Neural cell (in vitro differentiated cells): ENCODE results near the gene JPH2. TPM values are rescaled to one million over a fixed set of nuclear protein-coding genes. Genes with fewer than 3 reads are reported as not detected.

Experiments
- H2AFZ ChIP-seq: fragments of 200-600, 300-800 bp; sonication (generic), shearing (Covaris generic); 2 replicates; pipeline ENCODE4 v1.6.0; 2014; ENCODE audit warnings: low read depth, mild to moderate bottlenecking, antibody characterized with exemption, low read length, moderate library complexity
- H3F3A ChIP-seq: fragments of 200-600 bp; shearing (Covaris generic); 2 replicates; pipeline ENCODE4 v1.6.1; 2016; ENCODE audit warnings: mild to moderate bottlenecking, moderate library complexity, mixed read lengths, antibody characterized with exemption, low read length; ENCODE audit not compliant: insufficient read depth, poor library complexity, severe bottlenecking
- H3K27ac ChIP-seq: fragments of 200-600, 300-800 bp; sonication (generic), shearing (Covaris generic); 2 replicates; pipeline ENCODE4 v1.5.1; 2014; ENCODE audit warnings: mild to moderate bottlenecking, low read length, moderate library complexity
- H3K27me3 ChIP-seq: fragments of 300-800, 200-600 bp; sonication (generic), shearing (Covaris generic); 2 replicates; pipeline ENCODE4 v1.6.0; 2014; ENCODE audit warnings: mild to moderate bottlenecking, low read depth, low read length, moderate library complexity; ENCODE audit not compliant: insufficient read depth
- H3K36me3 ChIP-seq: fragments of 300-800, 200-600 bp; sonication (generic), shearing (Covaris generic); 2 replicates; pipeline ENCODE4 v1.5.1; 2014; ENCODE audit warnings: mild to moderate bottlenecking, antibody characterized with exemption, low read length, moderate library complexity; ENCODE audit not compliant: insufficient read depth
- H3K4me2 ChIP-seq: fragments of 300-800, 200-600 bp; sonication (generic), shearing (Covaris generic); 2 replicates; pipeline ENCODE4 v1.6.0; 2014; ENCODE audit warnings: mild to moderate bottlenecking, low read length
- H3K4me3 ChIP-seq: fragments of 300-800, 200-600 bp; sonication (generic), shearing (Covaris generic); 2 replicates; pipeline ENCODE4 v1.5.1; 2014; ENCODE audit warnings: mild to moderate bottlenecking, low read length, moderate library complexity
- H3K79me2 ChIP-seq: fragments of 200-600 bp; shearing (Covaris generic); replicated peaks from 2 replicates; pipeline ENCODE4 v1.6.0; 2014; ENCODE audit warnings: mild to moderate bottlenecking, low read length, moderate library complexity; ENCODE audit not compliant: insufficient read depth
- H3K9ac ChIP-seq: fragments of 300-800, 200-600 bp; sonication (generic), shearing (Covaris generic); 2 replicates; pipeline ENCODE4 v1.6.1; 2016; ENCODE audit warnings: mild to moderate bottlenecking, low read length, mixed read lengths
- H3K9me2 ChIP-seq: fragments of 200-600 bp; shearing (Covaris generic); 2 replicates; pipeline ENCODE4 v1.6.1; 2016; ENCODE audit warnings: mild to moderate bottlenecking, low read length, mixed read lengths; ENCODE audit not compliant: insufficient read depth
- H3K9me3 ChIP-seq: fragments of 200-600, 300-800 bp; sonication (generic), shearing (Covaris generic); 2 replicates; pipeline ENCODE4 v1.6.1; 2016; ENCODE audit warnings: mild to moderate bottlenecking, mixed run types, low read length, moderate library complexity, mixed read lengths
- H4K20me1 ChIP-seq: fragments of 200-600 bp; shearing (Covaris generic); 2 replicates; pipeline ENCODE4 v1.6.1; 2016; ENCODE audit warnings: mild to moderate bottlenecking, mixed run types; ENCODE audit not compliant: insufficient read depth
- EP300 ChIP-seq: fragments of 450-650 bp; conservative IDR thresholded peaks from 2 replicates; pipeline ENCODE4 v1.6.1; 2014; ENCODE audit warnings: antibody characterized with exemption, mild to moderate bottlenecking, moderate library complexity; ENCODE audit not compliant: poor library complexity, severe bottlenecking
- EZH2 ChIP-seq: fragments of 200-600, 300-800 bp; shearing (Covaris generic), sonication (generic); IDR thresholded peaks from 2 replicates; pipeline ENCODE4 v1.6.1; 2014; ENCODE audit warnings: antibody characterized with exemption, low read length, borderline replicate concordance, mild to moderate bottlenecking; ENCODE audit not compliant: insufficient read depth, poor library complexity, severe bottlenecking
- MXI1 ChIP-seq: fragments of 450-650 bp; conservative IDR thresholded peaks from 2 replicates; pipeline ENCODE4 v1.6.1; 2014; ENCODE audit warnings: antibody characterized with exemption, mild to moderate bottlenecking; ENCODE audit not compliant: poor library complexity, severe bottlenecking
- POLR2AphosphoS5 ChIP-seq: IDR thresholded peaks from 2 replicates; pipeline ENCODE4 v1.6.1; 2012
- RAD21 ChIP-seq: fragments of 450-650 bp; conservative IDR thresholded peaks from 2 replicates; pipeline ENCODE4 v1.6.1; 2014; ENCODE audit warnings: antibody characterized with exemption, mild to moderate bottlenecking, moderate library complexity
- SMC3 ChIP-seq: fragments of 450-650 bp; conservative IDR thresholded peaks from 2 replicates; pipeline ENCODE4 v1.6.1; 2014; ENCODE audit warnings: antibody characterized with exemption, mild to moderate bottlenecking, moderate library complexity; ENCODE audit not compliant: poor library complexity
- TAF1 ChIP-seq: IDR thresholded peaks from 2 replicates; pipeline ENCODE4 v1.6.1; 2012; ENCODE audit warnings: low read depth
- polyA plus RNA-seq: library from polyadenylated mRNA; depleted of rRNA; stranded (reverse); fragments of >200 nt; gene quantifications from 2 replicates; pipeline ENCODE4 v1.2.3, GENCODE V29; 2014
- TF ChIP-seq, protein P1 (sequence below): fragments of 450-650 bp; IDR thresholded peaks from 2 replicates; pipeline ENCODE4 v1.5.1; 2014; ENCODE audit warnings: antibody characterized with exemption, mild to moderate bottlenecking, moderate library complexity; ENCODE audit not compliant: poor library complexity, severe bottlenecking
- TF ChIP-seq, protein P2 (sequence below): IDR thresholded peaks from 2 replicates; pipeline ENCODE4 v1.6.1; 2012; ENCODE audit warnings: borderline replicate concordance

The JPH2 gene
- polyA plus RNA-seq, 1 donor from 2014 or later, result not detected

DNA sequence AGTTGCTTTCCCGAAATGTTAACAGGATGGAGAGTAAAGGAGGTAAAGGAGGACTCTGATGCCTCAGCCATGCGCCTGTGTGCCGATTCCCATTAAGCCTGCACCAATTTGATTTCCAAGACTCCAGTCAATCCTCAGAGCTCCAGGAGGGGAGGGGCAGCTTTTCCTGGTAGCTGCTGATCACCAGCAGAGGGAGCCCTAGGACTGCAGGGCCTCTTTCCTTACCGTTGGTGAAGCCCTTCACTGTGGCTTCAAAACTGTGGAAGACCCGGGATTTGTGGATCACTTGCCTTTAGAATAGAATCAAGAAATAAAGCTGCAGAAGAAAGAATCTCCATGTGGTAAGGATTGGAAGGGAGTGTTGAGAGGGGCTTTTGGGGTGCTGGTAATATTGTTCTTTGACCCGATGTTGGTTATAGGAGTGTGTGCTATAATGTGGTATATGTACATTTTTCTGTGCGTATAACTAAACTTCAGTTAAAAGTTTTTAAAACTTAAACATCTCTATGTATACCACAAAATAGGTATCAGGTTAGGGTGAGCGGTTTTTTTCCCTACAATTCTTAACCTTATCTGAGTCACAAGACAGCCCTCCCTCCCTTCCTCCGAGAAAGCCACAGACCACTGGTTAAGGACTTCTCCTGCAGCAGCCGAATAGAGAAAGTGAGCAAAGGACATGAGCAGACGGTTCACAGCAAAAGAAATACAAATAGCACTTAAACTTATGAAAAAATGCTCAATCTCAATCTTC lies 30.5 kb upstream of the JPH2 start:
- Histone ChIP-seq H3F3A (no peaks in the 10 kb centered on the region), H3K4me2 (no peak overlapping the region), H2AFZ (no peak overlapping the region), H4K20me1 (no peaks in the 10 kb centered on the region), H3K36me3 (no peaks in the 10 kb centered on the region), H3K9ac (no peak overlapping the region), H3K9me3 (no peaks in the 10 kb centered on the region), H3K9me2 (no peaks in the 10 kb centered on the region), H3K27ac (no peak overlapping the region), H3K27me3 (no peaks in the 10 kb centered on the region), H3K4me3 (no peak overlapping the region), H3K79me2 (peaks cover 15% of the 10 kb centered on the region)
- TF ChIP-seq POLR2AphosphoS5 (no peak), EP300 (no peak), RAD21 (peak; percentile 87), MXI1 (no peak), TAF1 (no peak), EZH2 (no peak), SMC3 (peak; percentile 86)
- TF ChIP-seq, protein P1, sequence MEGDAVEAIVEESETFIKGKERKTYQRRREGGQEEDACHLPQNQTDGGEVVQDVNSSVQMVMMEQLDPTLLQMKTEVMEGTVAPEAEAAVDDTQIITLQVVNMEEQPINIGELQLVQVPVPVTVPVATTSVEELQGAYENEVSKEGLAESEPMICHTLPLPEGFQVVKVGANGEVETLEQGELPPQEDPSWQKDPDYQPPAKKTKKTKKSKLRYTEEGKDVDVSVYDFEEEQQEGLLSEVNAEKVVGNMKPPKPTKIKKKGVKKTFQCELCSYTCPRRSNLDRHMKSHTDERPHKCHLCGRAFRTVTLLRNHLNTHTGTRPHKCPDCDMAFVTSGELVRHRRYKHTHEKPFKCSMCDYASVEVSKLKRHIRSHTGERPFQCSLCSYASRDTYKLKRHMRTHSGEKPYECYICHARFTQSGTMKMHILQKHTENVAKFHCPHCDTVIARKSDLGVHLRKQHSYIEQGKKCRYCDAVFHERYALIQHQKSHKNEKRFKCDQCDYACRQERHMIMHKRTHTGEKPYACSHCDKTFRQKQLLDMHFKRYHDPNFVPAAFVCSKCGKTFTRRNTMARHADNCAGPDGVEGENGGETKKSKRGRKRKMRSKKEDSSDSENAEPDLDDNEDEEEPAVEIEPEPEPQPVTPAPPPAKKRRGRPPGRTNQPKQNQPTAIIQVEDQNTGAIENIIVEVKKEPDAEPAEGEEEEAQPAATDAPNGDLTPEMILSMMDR, result peak; percentile 82
- TF ChIP-seq, protein P2, sequence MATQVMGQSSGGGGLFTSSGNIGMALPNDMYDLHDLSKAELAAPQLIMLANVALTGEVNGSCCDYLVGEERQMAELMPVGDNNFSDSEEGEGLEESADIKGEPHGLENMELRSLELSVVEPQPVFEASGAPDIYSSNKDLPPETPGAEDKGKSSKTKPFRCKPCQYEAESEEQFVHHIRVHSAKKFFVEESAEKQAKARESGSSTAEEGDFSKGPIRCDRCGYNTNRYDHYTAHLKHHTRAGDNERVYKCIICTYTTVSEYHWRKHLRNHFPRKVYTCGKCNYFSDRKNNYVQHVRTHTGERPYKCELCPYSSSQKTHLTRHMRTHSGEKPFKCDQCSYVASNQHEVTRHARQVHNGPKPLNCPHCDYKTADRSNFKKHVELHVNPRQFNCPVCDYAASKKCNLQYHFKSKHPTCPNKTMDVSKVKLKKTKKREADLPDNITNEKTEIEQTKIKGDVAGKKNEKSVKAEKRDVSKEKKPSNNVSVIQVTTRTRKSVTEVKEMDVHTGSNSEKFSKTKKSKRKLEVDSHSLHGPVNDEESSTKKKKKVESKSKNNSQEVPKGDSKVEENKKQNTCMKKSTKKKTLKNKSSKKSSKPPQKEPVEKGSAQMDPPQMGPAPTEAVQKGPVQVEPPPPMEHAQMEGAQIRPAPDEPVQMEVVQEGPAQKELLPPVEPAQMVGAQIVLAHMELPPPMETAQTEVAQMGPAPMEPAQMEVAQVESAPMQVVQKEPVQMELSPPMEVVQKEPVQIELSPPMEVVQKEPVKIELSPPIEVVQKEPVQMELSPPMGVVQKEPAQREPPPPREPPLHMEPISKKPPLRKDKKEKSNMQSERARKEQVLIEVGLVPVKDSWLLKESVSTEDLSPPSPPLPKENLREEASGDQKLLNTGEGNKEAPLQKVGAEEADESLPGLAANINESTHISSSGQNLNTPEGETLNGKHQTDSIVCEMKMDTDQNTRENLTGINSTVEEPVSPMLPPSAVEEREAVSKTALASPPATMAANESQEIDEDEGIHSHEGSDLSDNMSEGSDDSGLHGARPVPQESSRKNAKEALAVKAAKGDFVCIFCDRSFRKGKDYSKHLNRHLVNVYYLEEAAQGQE, result no peak

DNA sequence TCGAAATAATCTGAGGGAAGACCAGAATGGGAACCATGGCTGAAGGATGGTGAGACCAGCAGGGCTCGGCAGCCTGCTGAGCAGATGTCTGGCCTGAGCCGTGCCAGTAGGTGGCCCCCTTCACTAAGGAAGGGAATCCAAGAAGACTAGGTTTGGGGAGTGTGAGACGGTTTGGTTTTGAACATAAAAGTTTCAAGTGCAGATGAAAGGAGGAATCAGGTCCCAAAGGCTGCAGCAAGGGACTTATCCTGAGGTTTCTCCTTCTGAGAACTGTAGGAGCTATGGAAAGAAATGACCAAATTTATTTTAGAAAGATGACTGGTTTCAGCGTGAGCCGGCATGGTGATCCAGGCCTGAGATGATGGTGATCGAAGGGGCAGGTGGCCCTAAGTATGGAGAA lies 28.1 kb upstream of the JPH2 start:
- H3K79me2 ChIP-seq, result peaks cover 17% of the 10 kb centered on the region
- no peaks in the 10 kb centered on the region for H3K9me3 ChIP-seq
- H3K27ac ChIP-seq, result no peak overlapping the region
- H4K20me1 ChIP-seq, result no peaks in the 10 kb centered on the region
- no peaks in the 10 kb centered on the region for H3K9me2 ChIP-seq
- H3K36me3 ChIP-seq, result no peaks in the 10 kb centered on the region
- no peak overlapping the region for H3K4me3 ChIP-seq
- H2AFZ ChIP-seq, result no peak overlapping the region
- TF ChIP-seq POLR2AphosphoS5, result no peak
- peak; percentile 93 for TF ChIP-seq RAD21
- TF ChIP-seq, protein P1, result peak; percentile 91
- no peak for TF ChIP-seq TAF1
- peak; percentile 87 for TF ChIP-seq SMC3
- TF ChIP-seq EP300, result no peak
- no peaks in the 10 kb centered on the region for H3K27me3 ChIP-seq
- peaks cover 6% of the 10 kb centered on the region for H3F3A ChIP-seq
- no peak overlapping the region for H3K4me2 ChIP-seq
- no peak overlapping the region for H3K9ac ChIP-seq
